Measurements from ENCODE around the gene RAD21L1.
"Not testable (repeated sequence)": the region's sequence is repeated elsewhere in the genome, so short reads cannot be mapped to it uniquely, and the experiment has no call there.

Gene RAD21L1

GRCh38 chr20:1241456-1241855 lies 15.6 kb downstream of the RAD21L1 start:
- Mint-ChIP-seq H3K9me3 (no peaks in the 10 kb centered on the region), H3K27ac (no peak overlapping the region), H3K36me3 (no peaks in the 10 kb centered on the region), H3K4me3 (no peak overlapping the region), H3K4me1 (no peaks in the 10 kb centered on the region)
- no peak for ATAC-seq
- no peak for DNase-seq (ENCODE audit: low spot score in 2 of 2)

GRCh38 chr20:1242099-1242498 lies 16.3 kb downstream of the RAD21L1 start:
- Mint-ChIP-seq H3K9me3 (no peaks in the 10 kb centered on the region), H3K27ac (no peak overlapping the region), H3K4me3 (no peak overlapping the region), H3K4me1 (no peaks in the 10 kb centered on the region), H3K36me3 (no peaks in the 10 kb centered on the region)
- ATAC-seq (no peak), DNase-seq (ENCODE audit: low spot score in 2 of 2) (no peak)

GRCh38 chr20:1242530-1242929 lies 16.7 kb downstream of the RAD21L1 start:
- ATAC-seq = peak; percentile 57
- H3K4me1 Mint-ChIP-seq = no peaks in the 10 kb centered on the region
- no peaks in the 10 kb centered on the region for H3K9me3 Mint-ChIP-seq
- DNase-seq (ENCODE audit: low spot score in 2 of 2) = no peak
- H3K4me3 Mint-ChIP-seq = no peak overlapping the region
- no peaks in the 10 kb centered on the region for H3K36me3 Mint-ChIP-seq
- H3K27ac Mint-ChIP-seq = no peak overlapping the region

GRCh38 chr20:1245578-1245977 lies 19.7 kb downstream of the RAD21L1 start:
- H3K27ac Mint-ChIP-seq = no peak overlapping the region
- ATAC-seq (no peak), DNase-seq (ENCODE audit: low spot score in 2 of 2) (no peak)
- no peaks in the 10 kb centered on the region for H3K4me1 Mint-ChIP-seq
- H3K9me3 Mint-ChIP-seq = no peaks in the 10 kb centered on the region
- no peaks in the 10 kb centered on the region for H3K36me3 Mint-ChIP-seq
- no peak overlapping the region for H3K4me3 Mint-ChIP-seq

GRCh38 chr20:1247689-1248088 lies 21.8 kb downstream of the RAD21L1 start:
- no peaks in the 10 kb centered on the region for H3K4me1 Mint-ChIP-seq
- peaks cover 2% of the 10 kb centered on the region for H3K9me3 Mint-ChIP-seq
- H3K36me3 Mint-ChIP-seq = no peaks in the 10 kb centered on the region
- H3K27ac Mint-ChIP-seq = no peak overlapping the region
- no peak overlapping the region for H3K4me3 Mint-ChIP-seq
- DNase-seq (ENCODE audit: low spot score in 2 of 2) (no peak), ATAC-seq (no peak)

GRCh38 chr20:1250282-1250681 lies 24.4 kb downstream of the RAD21L1 start:
- H3K9me3 Mint-ChIP-seq; H3K4me3 Mint-ChIP-seq; H3K36me3 Mint-ChIP-seq; H3K27ac Mint-ChIP-seq; DNase-seq (ENCODE audit: low spot score in 2 of 2); ATAC-seq; H3K4me1 Mint-ChIP-seq: not testable (repeated sequence)

GRCh38 chr20:1252416-1252815 lies 26.6 kb downstream of the RAD21L1 start:
- Mint-ChIP-seq H3K36me3 (no peaks in the 10 kb centered on the region), H3K4me1 (no peaks in the 10 kb centered on the region), H3K4me3 (no peak overlapping the region), H3K27ac (no peak overlapping the region), H3K9me3 (peaks cover 2% of the 10 kb centered on the region)
- ATAC-seq (no peak), DNase-seq (ENCODE audit: low spot score in 2 of 2) (no peak)

GRCh38 chr20:1254254-1254653 lies 28.4 kb downstream of the RAD21L1 start:
- Mint-ChIP-seq H3K4me3 (no peak overlapping the region), H3K9me3 (peaks cover 2% of the 10 kb centered on the region), H3K36me3 (no peaks in the 10 kb centered on the region), H3K27ac (no peak overlapping the region), H3K4me1 (no peaks in the 10 kb centered on the region)
- no peak for DNase-seq (ENCODE audit: low spot score in 2 of 2)
- ATAC-seq = no peak

GRCh38 chr20:1255675-1256074 lies 29.8 kb downstream of the RAD21L1 start:
- Mint-ChIP-seq H3K36me3 (no peaks in the 10 kb centered on the region), H3K4me1 (no peaks in the 10 kb centered on the region), H3K27ac (no peak overlapping the region), H3K4me3 (no peak overlapping the region), H3K9me3 (peaks cover 2% of the 10 kb centered on the region)
- ATAC-seq (no peak), DNase-seq (ENCODE audit: low spot score in 2 of 2) (no peak)

- Mint-ChIP-seq H3K4me3 (no peak overlapping the region), H3K36me3 (no peaks in the 10 kb centered on the region), H3K9me3 (no peaks in the 10 kb centered on the region), H3K4me1 (peaks cover 32% of the 10 kb centered on the region), H3K27ac (no peak overlapping the region)
- no peak for DNase-seq (ENCODE audit: low spot score in 2 of 2)
- no peak for ATAC-seq
Observed at GRCh38 chr20:1263853-1264252, 38.0 kb downstream of the RAD21L1 start.

- peak overlapping the region; percentile 79 for H3K4me3 Mint-ChIP-seq
- DNase-seq (ENCODE audit: low spot score in 2 of 2) (no peak), ATAC-seq (no peak)
- H3K4me1 Mint-ChIP-seq = peaks cover 33% of the 10 kb centered on the region
- peak overlapping the region; percentile 0 for H3K27ac Mint-ChIP-seq
- H3K36me3 Mint-ChIP-seq = no peaks in the 10 kb centered on the region
- H3K9me3 Mint-ChIP-seq = no peaks in the 10 kb centered on the region
Observed at GRCh38 chr20:1264727-1265126, 38.9 kb downstream of the RAD21L1 start.

GRCh38 chr20:1265226-1265915 lies 39.5 kb downstream of the RAD21L1 start:
- ATAC-seq (no peak), DNase-seq (ENCODE audit: low spot score in 2 of 2) (no peak)
- Mint-ChIP-seq H3K36me3 (no peaks in the 10 kb centered on the region), H3K27ac (peak overlapping the region; percentile 89), H3K9me3 (no peaks in the 10 kb centered on the region), H3K4me3 (peak overlapping the region; percentile 79), H3K4me1 (peaks cover 33% of the 10 kb centered on the region)

- H3K27ac Mint-ChIP-seq = peak overlapping the region; percentile 89
- DNase-seq (ENCODE audit: low spot score in 2 of 2) (no peak), ATAC-seq (no peak)
- H3K36me3 Mint-ChIP-seq = no peaks in the 10 kb centered on the region
- H3K4me3 Mint-ChIP-seq = peak overlapping the region; percentile 79
- H3K4me1 Mint-ChIP-seq = peaks cover 33% of the 10 kb centered on the region
- H3K9me3 Mint-ChIP-seq = no peaks in the 10 kb centered on the region
Observed at GRCh38 chr20:1265916-1266166, 40.0 kb downstream of the RAD21L1 start.

- Mint-ChIP-seq H3K4me1 (peaks cover 33% of the 10 kb centered on the region), H3K9me3 (no peaks in the 10 kb centered on the region), H3K27ac (peak within 1 kb of the TSS; percentile 89), H3K36me3 (no peaks in the 10 kb centered on the region), H3K4me3 (peak within 1 kb of the TSS; percentile 79)
- ATAC-seq = peak; percentile 97
- DNase-seq (ENCODE audit: low spot score in 2 of 2) = peak; percentile 32 to 74
Observed at GRCh38 chr20:1266167-1266973, 40.5 kb downstream of the RAD21L1 start, which contains the start of gene SNPH. SNPH (plus strand) TSS chr20:1266294; CDS start chr20:1296240, 29,946 bp downstream.

GRCh38 chr20:1267161-1267560 lies 41.3 kb downstream of the RAD21L1 start:
- Mint-ChIP-seq H3K27ac (no peak overlapping the region), H3K4me3 (peak overlapping the region; percentile 79), H3K4me1 (peaks cover 33% of the 10 kb centered on the region), H3K36me3 (no peaks in the 10 kb centered on the region), H3K9me3 (no peaks in the 10 kb centered on the region)
- ATAC-seq (no peak), DNase-seq (ENCODE audit: low spot score in 2 of 2) (no peak)

- ATAC-seq = no peak
- H3K4me1 Mint-ChIP-seq = peaks cover 33% of the 10 kb centered on the region
- no peak overlapping the region for H3K27ac Mint-ChIP-seq
- no peaks in the 10 kb centered on the region for H3K36me3 Mint-ChIP-seq
- no peaks in the 10 kb centered on the region for H3K9me3 Mint-ChIP-seq
- no peak for DNase-seq (ENCODE audit: low spot score in 2 of 2)
- H3K4me3 Mint-ChIP-seq = peak overlapping the region; percentile 79
Observed at GRCh38 chr20:1267809-1268374, 42.0 kb downstream of the RAD21L1 start.
